Suppressor macrophage treated with lipopolysaccharide for 1 hour (primary cell): Measurements from ENCODE around the gene SLC48A1.

ENCODE experiments used
- DNase-seq, 3 donors: peaks; one replicate each; pipeline ENCODE4 v3.0.0-alpha.2; 2020 to 2022

Gene SLC48A1

GRCh38 chr12:47778881-47779280 lies 5.8 kb downstream of the SLC48A1 start:
- no peak for DNase-seq

DNA sequence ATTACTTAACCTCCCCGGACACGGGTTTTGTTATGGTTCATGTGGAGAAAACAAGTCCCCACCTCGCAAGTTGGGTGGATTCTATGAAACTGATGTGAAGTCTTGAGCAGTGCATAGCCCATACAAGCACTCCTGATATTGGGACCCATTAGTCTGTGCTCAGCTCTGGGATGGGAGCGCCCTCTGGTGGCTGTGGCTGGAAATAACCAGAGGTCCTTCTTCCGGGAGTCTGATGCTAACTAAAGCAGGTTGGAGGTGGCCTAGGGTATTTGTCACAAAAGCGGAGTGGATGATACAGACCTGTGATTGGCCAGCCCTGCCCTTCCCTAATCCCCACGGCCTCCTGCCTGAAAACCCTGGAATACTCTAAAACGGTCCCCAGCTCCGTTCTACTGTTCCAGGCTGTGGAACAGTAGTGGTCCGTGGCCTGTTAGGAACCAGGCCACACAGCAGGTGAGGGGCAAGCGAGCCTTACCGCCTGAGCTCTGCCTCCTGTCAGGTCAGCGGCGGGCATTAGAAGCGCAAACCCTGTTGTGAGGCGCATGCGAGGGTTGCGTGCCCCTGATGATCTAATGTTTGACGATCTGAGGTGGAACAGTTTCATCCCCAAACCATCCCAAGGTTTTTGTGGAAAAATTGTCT lies 6.4 kb downstream of the SLC48A1 start:
- DNase-seq: peak; percentile 86 to 92 (median 90)

GRCh38 chr12:47779943-47780504 lies 7.0 kb downstream of the SLC48A1 start:
- no peak for DNase-seq

DNA sequence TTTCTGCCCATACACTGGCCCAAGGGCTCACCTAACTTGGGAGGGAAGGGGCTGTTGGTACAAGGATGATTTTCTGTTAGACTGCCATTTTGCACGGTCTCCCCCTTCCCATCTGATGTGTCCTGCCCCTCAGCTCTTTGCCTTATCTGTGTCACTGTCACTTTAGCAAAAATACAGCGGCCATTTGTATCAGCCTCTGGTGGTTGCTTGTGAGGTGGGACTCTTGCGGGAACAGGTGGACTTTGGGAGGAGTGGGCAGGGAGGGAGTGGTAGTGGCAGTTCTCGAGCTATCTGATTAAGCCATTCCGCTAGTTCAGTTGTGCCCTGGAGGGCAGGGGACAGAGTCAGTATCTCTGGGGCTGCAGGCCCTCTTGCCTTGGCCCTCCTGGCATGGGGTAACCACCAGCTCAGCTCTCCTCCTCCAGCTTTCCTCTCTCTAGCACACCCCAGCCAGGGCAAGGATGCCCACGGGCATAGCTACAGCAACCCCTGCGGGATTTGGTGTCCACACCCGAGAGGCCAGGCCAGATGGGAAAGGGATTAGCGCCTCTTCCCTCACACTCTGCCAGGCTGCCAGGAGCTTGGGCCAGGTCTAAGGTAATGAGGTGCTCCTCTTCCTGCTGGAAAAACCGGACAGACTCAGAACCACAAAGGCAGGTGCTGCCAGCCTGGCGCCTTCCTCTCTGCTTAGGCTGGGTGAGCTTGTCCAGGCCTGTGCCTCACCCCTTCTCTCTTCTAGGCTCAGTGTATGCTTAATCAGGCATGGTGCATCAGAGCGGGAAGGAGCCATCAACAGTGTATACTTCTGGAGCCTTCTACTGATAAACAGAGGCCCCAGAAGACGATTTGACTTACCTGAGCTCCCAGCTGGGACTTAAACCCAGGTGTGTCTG lies 8.7 kb downstream of the SLC48A1 start:
- no peak for DNase-seq

- no peak for DNase-seq
Observed at GRCh38 chr12:47782372-47782770, 9.3 kb downstream of the SLC48A1 start.

DNA sequence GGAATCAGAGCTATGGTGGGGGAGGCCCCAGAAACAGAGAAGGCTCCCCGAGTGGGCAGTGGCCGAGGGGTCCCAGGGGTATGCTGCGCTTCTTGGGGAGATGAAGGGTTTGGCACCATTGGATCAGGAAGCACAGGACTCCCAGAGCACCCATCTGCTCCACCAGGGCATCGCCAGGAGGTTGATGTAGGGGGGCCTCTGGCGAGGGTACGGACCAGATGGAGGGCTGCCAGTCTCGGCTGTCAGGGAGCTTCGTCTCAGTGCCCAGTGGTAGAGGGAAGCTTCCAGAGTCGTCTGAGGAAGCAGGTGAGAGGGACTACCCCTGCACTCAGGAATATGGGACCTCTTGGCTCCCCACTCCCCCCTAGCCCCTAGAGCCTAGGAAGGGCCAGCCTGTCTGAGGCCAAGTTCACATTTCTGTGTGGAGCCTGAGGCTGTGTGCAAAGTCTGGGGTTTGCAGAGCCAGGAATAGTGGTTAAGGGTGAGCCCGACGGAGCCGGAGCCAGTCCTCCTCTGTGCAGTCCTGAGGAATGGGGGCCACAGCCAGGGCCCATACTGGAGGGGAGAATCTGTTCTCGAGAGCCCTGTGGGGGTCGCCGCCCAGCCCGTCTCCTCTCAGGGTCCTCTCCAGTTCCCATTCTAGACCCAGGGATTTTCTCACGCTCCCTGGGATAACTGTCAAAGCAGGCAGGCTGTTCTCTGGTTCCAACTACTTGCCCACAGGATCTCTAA lies 10.2 kb downstream of the SLC48A1 start:
- DNase-seq: no peak

DNA sequence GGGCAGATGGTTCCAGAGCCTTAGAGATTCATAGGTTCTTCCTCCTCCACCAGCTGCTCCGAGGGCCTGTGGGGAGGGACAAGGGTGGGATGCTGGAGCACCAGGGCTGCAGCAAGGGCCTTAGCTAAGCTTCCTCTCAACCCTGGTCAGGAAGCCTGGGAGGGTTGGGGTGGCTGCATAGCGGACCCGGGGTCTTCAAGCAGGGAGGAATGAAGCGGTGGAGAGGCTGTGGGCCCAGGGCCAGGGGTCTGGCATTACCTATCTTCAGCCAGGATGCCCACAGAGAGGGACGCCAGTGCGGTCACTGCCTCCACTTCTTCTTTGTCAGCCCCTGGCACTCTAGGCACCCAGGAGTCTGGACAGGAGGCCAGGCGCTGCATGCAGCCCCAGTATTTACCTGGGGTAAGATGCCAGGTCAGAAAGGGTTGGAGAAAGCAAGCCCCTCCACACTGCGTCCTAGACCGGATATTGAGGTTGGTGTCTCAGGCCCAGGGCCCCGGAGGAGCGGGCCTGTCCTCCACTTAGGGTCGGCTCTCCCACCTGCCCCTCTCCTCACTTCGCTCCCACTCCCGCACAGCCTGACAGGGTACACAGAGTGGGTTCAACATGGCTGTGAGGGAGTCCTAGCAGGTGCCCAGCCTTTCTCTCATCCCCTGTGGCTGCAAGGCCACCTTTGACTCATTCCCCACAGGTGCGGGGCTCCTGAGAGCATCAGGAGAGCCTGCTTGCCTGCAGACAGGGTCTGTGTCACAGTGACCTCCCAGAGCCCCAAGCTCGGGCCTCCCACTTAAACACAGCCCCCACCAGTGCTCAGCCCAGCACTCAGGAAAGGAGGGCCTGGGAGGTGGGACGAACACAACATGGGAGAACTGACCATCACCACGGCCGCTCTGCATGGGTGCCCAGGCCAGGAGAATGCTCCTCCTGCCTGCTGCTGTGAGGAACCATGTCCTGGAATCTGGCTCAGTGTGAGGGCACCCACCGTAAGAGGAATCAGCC lies 11.1 kb downstream of the SLC48A1 start:
- no peak for DNase-seq

DNA sequence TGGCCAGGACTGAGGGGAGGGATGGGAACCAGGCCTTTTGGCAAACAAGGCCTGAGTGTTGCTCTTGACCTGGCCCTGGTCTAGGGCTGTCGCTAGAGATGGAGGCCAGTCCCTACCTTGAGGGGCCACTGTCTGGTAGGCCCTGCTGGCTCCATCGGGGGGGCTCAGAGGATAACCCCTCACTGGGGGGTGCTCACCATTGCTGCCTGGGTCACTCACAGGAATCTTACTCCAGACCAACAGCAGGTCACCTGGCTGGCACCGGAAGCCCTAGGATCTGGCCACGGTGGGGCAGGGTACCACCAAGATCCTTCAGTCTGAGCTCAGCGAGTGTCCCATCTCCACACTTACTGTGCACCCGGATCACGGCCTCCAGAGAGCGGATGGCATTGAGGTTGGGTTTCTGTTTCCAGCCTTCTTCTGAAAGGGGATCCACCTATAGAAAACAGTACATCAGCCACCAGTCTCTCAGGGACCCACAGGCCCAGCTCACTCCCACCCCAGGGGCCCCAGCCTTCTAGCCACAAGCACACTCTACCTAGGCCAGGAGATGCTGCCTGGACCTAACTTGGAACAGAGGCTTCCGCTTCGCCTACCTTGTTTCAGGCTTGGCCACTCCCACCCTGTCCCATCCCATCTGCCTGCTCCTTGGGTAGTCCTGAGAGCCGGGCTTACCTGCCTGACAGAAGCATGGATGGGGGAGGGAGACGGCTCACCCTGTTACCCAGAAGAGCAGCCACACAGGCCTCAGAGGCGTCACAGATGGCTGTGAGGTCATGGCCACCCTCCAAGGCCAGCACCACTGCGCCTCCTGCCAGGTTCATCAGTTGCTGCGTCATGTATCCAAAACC lies 12.2 kb downstream of the SLC48A1 start:
- no peak for DNase-seq

DNA sequence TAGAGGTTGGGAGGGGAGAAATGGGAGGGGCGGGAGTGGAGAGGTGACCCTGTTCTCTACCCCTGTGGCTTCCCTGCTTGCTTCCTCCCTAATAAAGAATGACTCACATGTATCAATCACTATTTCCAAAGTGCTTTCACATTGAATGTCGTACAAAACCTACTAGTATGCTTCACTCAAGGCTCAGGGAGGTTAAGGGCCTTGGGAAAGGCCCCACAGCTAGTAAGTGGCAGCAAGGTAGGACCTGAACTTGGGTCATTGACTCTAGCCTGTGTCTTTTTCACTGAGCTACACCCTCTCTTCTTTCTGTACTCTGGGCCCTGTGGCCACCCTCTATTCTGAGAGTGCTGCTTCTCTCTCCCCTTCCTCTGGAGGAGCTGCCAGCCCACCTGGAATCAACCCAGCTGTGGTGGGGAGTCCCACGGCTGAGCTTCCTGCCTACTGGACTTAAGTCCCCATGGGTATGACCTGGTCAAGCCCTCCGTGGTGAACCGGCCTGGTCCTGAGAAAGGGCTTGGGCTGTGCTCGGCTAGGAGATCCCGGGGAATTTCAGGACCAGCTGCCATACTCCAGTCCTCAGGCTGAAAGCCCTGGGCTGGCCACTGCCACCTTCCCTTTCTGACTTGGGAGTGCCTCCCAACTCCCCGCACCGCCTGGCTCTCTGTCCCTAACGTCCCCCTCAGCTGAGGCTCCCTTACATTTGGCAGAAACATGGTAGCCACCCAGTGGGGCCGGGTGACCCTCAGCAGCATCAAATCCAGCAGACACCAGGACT lies 13.0 kb downstream of the SLC48A1 start:
- DNase-seq: no peak

DNA sequence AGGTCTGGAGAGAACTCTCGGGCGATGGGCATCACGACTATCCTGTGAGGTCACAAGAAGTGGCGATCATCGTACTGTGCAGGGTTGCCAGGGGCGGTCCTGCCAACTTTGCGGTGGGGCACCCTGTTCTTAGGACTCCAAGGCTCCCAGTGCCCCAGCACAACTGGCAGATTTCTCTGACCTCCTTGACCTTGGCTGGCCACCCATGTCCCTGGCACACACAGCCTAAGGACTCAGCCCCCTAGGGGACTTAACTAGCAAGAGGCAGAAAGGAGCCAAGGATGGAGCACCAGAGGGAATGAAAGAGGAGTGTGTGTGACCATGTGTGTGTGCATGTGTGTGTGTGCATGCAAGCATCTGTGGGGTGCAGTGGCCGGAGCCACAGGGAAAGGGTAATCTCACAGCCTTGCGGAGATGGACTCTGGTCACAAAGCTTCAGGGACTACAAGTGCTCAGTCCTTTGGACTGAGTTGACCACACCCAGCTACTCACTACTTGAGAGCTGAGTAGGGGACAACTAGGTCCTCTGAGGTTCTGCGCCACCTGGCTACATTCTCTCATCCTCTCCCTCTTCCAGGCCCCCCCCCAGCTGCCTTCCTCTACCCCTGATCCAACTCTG lies 13.7 kb downstream of the SLC48A1 start:
- DNase-seq: no peak

DNA sequence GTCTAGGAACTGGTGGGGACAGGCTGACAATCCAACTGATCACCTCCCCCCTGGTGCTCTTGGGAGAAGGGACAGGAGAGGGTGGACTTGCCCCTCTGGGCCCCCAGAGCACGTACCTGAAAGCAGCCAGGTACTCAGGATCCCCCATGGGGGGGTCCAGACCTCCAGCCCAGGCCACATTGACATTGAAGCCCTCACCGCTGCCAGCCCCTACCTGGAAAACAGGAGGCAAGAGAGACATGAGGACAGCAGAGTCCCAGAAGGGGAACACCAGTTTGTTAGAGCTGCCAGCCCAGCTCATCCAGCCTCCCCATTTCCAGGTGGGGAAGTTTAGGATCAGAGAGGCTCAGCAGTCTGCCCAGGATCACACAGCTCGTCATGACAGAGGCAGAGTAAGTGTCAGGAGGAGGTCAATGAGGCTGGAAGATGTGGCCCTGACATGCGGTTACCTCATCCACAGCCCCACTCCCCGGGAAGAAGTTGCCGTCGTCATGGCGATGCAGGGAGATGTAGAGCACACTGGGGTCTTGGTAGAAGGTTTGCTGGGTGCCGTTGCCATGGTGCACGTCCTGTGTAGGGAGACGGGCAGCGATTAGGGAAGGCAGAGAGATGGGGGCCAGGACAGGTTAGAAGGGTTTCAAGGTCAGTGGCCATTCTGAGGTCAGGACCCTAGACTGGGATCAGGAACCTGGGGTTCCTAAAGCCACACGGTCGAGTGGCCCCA lies 14.7 kb downstream of the SLC48A1 start:
- no peak for DNase-seq

DNA sequence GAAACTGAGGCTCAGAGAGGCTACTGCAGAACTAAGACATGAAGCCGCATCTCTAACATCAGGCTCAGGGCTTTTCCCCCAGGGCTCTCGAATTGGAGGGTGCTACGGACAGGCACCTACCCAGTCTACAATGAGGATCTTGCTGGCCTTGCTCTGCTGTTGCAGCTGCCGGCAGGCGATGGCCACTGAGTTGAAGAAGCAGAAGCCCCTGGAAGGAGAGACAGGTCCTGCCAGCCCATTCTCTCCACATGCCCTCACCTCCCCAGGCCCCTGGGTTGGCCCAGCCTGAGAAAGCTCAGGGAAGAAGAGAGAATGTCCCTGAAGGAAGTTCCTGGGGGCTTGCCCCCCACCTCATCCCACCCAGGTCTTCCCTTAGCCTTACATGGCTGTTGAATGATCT lies 16.1 kb downstream of the SLC48A1 start:
- no peak for DNase-seq

DNA sequence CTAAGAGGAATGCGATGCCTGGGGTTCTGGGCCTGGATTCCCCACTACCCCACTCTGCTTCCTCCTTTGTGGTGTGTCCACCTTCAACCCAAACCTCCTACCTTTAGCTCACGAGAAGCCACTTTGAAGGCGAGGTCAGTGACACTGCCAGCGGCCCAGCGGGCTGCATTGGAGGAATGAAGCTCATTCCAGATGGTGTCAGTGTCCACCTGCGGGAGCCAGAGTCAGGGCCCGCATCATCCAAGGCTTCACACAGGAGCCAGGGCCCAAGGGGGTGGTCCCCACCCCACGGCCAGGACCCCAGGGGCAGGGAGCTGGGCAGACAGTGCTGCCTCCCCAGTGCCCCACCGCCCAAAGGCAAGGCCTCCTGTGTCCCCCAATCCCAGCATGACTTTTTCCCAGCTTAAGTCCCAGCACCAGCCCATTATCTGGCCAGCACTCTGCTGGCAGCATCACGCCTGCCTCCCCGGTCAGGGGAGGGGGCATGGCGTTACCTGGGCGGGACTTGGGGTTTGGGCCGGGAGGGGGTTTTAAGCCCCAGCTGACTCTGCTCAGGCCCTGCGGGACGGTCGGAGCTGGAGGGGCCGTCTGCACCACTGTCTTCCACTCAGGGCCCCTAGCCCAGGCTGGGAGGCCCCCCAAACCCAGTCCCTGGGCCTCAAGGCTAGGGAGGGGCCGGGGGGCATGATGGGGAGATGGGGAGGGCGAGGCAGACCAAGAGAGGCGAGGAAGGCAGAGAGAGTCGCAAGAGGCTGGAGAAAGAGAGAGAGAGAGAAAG lies 16.9 kb downstream of the SLC48A1 start:
- DNase-seq: no peak

GRCh38 chr12:47790676-47791350 lies 17.8 kb downstream of the SLC48A1 start:
- no peak for DNase-seq

DNA sequence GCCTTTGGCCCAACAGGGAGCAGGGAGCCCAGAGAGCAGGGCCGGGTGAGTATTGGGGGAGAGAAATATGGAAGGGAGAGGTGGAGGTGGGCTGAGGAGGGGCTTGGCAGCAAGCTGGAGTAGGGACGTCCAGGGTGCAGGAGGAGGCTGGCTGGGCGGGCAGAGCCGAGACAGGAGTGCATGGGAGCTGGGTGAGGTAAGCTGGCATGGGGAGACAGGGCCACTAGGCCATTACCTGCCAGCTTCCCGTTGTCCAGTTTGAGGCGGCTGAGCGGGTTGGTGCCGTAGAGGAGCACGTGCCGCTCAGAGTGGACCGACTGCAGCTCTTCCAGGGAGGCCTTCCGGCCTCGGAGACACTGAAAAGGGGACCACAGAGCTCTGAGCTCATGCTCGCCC lies 18.3 kb downstream of the SLC48A1 start:
- DNase-seq: no peak

DNA sequence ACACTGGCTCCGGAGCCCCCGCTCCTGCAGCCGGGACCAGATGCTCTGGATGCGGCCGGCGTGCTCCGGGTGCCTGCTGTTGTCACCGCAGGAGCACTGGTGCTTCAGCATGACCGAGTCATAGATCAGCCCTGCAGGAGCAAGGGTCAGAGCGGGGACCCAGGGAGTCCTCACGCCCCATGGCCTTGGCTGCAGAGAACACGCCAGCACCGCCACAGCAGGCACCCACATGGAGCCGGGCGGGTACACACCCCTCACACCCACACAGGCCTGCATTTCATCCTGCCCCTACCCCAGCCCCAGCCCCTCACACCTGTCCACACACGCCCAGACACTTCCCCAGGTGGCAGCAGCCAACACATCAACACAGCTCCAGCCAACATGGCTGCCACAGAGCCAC lies 18.8 kb downstream of the SLC48A1 start:
- DNase-seq: no peak

DNA sequence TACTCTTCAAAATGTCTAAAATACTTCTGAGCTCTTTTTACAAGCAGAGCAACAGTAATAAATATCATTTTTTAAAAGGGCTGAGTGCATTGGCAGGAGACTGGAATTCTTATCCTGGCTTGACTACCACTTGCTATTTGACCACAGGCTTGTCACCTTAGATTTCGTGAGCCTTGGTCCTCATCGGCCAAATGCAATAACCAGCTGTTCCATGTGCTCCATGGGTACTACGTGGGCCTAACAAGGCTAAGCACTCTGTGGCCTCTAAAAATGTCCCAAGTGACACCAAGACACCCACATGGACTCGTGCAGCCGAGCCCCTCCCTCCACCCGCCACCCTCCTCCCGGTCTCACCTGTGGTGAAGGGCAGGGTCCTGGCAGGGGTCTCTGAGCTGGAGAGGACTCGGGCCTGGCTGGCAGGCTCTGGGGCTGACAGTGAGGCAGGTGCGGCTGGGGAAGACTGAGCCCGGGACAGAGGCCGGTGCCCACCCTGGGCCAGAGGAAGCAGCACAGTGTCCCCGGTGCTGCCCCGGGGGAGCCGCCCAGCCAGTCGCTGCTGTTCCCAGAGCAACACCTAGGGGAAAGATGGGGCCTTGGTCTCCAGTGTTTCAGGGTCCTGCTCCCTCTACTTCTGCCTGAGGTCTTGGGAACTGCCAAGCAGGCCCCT lies 20.1 kb downstream of the SLC48A1 start:
- no peak for DNase-seq
